ENCODE measurements around the gene SLC7A14.

SLC7A14 gene

GRCh38 chr3:170631755-170632488 is 46.0 kb upstream of the SLC7A14 start:
- peaks cover 41% of the 10 kb centered on the region for H3K4me1 Mint-ChIP-seq
- no peaks in the 10 kb centered on the region for H3K9me3 Mint-ChIP-seq
- H3K27me3 Mint-ChIP-seq (ENCODE audit: low read depth, poor library complexity), result peaks cover 9% of the 10 kb centered on the region
- no peaks in the 10 kb centered on the region for H3K36me3 Mint-ChIP-seq (ENCODE audit: low read depth)
- TF ChIP-seq, protein P1, sequence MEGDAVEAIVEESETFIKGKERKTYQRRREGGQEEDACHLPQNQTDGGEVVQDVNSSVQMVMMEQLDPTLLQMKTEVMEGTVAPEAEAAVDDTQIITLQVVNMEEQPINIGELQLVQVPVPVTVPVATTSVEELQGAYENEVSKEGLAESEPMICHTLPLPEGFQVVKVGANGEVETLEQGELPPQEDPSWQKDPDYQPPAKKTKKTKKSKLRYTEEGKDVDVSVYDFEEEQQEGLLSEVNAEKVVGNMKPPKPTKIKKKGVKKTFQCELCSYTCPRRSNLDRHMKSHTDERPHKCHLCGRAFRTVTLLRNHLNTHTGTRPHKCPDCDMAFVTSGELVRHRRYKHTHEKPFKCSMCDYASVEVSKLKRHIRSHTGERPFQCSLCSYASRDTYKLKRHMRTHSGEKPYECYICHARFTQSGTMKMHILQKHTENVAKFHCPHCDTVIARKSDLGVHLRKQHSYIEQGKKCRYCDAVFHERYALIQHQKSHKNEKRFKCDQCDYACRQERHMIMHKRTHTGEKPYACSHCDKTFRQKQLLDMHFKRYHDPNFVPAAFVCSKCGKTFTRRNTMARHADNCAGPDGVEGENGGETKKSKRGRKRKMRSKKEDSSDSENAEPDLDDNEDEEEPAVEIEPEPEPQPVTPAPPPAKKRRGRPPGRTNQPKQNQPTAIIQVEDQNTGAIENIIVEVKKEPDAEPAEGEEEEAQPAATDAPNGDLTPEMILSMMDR (IDR thresholded peaks at IDR 0.05), result no peak
- no peak overlapping the region for H3K27ac Mint-ChIP-seq
- H3K4me3 Mint-ChIP-seq, result no peak overlapping the region
- DNase-seq, result no peak

- no peak overlapping the region for H3K4me3 Mint-ChIP-seq
Observed at GRCh38 chr3:170623524-170623923, 37.6 kb upstream of the SLC7A14 start.

DNA sequence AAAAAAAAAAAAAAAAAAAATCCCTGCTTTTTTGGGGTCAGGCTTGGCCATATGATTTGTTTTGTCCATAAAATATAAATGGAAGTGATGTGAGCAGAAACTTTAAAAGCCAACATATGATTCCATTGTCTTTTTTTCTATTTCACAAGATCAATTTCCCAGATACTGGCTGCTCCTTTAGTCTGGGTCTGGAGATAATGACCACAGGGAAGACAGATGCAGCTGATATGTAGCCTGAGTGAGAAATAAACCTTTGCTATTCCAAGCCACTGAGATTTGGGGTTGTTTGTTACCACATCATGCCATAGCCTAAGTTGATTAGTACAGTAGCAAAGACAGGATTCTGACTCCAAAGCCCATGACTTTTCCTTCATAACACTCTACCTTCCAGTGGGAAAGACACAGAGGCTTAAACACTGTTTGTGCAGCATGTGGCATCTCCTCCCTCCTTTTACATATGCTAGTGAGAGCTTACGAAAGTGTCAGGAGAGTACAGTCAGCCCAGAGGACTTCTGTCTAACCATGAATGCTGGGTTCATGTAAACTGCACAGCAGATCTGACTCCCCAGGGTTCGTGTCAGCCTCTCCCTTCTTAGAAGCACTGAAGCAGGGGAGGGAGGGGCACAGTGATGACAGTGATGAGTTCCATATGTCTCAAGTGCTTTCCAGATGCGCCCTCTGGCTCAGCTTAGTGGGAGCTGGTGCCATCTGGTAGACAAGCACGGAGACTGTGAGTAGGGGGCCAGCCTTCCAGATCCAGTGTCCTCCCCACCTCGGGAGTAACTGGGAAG is 36.7 kb upstream of the SLC7A14 start:
- TF ChIP-seq, protein P1 (IDR thresholded peaks at IDR 0.05), result no peak
- Mint-ChIP-seq H3K9me3 (peaks cover 44% of the 10 kb centered on the region), H3K4me3 (no peak overlapping the region), H3K27ac (peak overlapping the region; percentile 69), H3K4me1 (peaks cover 23% of the 10 kb centered on the region), H3K36me3 (ENCODE audit: low read depth) (peaks cover 9% of the 10 kb centered on the region), H3K27me3 (ENCODE audit: low read depth, poor library complexity) (no peaks in the 10 kb centered on the region)
- peak; percentile 46 for DNase-seq

More at GRCh38 chr3:170623524-170623923, 37.6 kb upstream of the SLC7A14 start:
- Mint-ChIP-seq H3K4me1 (peaks cover 23% of the 10 kb centered on the region), H3K27me3 (ENCODE audit: low read depth, poor library complexity) (no peaks in the 10 kb centered on the region), H3K36me3 (ENCODE audit: low read depth) (peaks cover 9% of the 10 kb centered on the region), H3K27ac (peak overlapping the region; percentile 16), H3K9me3 (peaks cover 34% of the 10 kb centered on the region)
- no peak for DNase-seq
- TF ChIP-seq, protein P1 (IDR thresholded peaks at IDR 0.05), result no peak

DNA sequence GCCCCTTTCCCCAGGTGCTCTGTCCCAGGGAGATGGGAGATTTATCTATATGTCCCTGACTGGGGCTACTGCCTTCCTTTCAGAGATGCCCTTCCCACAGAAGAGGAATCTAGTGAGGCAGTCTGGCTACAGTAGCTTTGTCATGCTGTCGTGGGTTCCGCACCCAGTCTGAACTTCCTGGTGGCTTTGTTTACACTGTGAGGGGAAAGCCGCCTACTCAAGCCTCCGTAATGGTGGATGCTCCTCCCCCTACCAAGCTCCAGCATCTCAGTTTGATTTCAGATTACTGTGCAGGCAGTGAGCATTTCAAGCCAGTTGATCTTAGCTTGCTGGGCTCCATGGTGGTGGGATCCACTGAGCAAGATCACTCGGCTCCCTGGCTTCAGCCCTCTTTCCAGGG is 35.4 kb upstream of the SLC7A14 start:
- no peak overlapping the region for H3K27ac Mint-ChIP-seq
- TF ChIP-seq, protein P1 (IDR thresholded peaks at IDR 0.05), result no peak
- peaks cover 54% of the 10 kb centered on the region for H3K9me3 Mint-ChIP-seq
- peaks cover 13% of the 10 kb centered on the region for H3K36me3 Mint-ChIP-seq (ENCODE audit: low read depth)
- DNase-seq, result no peak
- peaks cover 23% of the 10 kb centered on the region for H3K4me1 Mint-ChIP-seq
- no peak overlapping the region for H3K4me3 Mint-ChIP-seq
- H3K27me3 Mint-ChIP-seq (ENCODE audit: low read depth, poor library complexity), result no peaks in the 10 kb centered on the region

DNA sequence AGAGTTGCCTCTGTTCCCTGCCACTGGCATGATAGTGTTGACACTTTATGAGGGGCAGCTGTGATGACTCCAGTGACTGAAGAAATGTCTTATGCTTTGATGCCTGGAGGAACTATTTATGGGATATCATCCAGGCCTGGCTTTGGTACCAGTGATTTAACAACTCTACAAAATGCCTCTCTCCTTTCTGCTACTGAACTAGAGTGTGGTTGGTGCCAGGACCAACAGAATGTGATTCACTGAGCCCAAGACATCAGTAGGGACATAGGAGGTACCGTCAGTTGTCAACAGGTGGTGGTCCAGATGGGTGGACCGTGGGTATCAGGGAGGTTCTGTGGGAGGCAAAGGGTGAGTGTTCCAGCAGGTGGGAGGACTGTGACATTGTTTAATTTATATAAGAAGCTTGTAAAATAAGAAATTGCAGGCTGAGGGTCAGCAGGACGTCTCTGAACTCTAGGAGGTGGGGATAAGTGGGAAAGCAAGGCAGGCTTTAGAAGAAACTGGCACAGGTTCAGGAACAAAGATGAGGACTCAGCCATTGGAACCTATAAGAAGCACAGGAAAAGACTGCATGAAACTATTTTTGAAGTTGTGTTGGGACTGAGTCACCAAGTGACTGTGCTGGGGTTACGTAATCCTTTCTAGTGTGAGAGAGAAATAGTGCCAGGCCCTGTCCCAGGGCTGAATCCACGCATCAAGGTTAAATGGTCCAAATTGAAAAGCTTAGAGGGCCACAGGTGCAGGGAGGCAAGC is 28.5 kb upstream of the SLC7A14 start:
- TF ChIP-seq, protein P1 (IDR thresholded peaks at IDR 0.05), result no peak
- peaks cover 6% of the 10 kb centered on the region for H3K27me3 Mint-ChIP-seq (ENCODE audit: low read depth, poor library complexity)
- no peak for DNase-seq
- H3K36me3 Mint-ChIP-seq (ENCODE audit: low read depth), result peaks cover 12% of the 10 kb centered on the region
- H3K9me3 Mint-ChIP-seq, result peaks cover 35% of the 10 kb centered on the region
- H3K27ac Mint-ChIP-seq, result no peak overlapping the region
- no peak overlapping the region for H3K4me3 Mint-ChIP-seq
- no peaks in the 10 kb centered on the region for H3K4me1 Mint-ChIP-seq
